Measurements from ENCODE around the gene INHA.

INHA gene

DNA sequence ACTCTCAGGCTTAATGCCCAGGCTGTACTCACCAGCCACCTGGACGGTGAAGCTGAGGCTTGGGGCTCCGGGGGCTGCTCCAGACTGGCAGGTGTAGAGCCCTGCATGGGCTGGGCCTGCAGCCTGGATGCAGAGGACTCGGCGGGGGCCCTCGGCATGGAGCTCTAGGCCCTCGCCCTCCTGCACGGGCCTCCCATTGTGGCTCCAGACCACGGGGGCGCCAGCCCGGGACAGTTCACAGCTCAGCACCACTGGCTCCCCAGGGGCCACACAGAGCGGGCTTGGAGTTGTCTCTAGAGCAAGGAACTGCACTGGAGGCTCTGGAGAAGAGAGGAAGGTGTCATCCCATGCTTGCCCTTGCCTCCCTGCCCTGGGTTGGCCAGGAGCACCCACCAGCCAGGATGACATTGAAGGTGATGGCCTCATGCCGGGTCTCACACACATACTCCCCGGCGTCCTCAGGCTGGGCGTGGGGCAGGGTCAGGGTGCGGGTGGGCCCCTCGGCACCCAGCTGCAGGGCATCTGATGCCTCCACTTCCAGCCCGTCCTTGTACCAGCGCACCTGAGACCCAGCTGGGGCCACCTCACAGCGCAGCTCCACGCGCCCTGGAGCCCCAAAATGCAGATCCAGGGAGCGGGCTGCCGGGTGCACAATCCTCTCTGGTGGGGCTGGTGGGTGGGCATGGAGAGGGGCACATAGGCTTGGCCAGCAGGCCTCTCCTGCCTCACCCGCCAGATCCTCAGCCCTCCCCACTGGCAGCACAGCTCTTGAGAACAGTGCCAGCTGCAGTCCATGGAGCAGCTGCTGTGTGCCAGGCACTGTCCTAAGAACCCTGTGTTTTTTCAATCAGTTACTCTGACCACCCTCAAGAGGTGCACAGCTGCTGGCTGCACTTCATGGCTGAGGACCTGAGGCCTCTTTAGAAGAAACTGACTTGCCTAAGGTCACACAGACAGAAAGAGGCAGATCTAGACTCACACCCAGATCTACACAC is 14.0 kb upstream of the INHA start:
- DNase-seq (ENCODE audit: low read depth in 2 of 2), result no peak

DNA sequence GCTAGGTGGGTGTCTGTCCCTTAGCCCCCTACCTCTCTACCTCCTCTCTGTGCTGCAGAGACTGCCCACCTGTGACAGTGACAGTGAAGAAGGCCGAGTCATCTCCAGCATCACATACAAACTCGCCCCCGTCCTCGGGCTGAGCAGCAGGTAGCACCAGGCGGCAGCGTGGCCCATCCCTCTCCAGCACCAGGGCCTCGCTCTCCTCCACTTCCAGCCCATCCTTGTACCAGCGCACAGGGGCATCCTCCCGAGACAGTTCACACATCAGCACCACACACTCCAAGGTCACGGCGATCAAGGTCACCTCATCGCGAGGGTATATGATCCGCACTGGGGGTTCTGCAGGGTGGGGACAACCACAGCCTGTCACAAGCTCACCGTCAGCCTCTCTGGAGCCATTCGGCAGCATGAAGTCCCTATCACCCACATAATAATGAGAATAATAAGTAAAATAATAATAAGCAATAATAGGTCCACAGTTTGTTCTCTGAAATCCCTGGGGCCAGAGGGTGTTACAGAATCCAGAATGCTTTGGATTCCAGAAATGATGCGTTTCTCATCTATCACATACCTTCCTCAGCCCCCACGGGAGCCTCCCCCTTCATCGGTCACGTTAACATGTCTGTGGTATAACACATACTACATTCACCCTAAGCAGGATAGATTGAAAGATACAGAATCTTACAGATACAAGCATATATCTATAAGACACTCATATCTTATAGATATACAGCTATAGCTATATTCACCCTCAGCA is 12.8 kb upstream of the INHA start:
- DNase-seq (ENCODE audit: low read depth in 2 of 2), result no peak

DNA sequence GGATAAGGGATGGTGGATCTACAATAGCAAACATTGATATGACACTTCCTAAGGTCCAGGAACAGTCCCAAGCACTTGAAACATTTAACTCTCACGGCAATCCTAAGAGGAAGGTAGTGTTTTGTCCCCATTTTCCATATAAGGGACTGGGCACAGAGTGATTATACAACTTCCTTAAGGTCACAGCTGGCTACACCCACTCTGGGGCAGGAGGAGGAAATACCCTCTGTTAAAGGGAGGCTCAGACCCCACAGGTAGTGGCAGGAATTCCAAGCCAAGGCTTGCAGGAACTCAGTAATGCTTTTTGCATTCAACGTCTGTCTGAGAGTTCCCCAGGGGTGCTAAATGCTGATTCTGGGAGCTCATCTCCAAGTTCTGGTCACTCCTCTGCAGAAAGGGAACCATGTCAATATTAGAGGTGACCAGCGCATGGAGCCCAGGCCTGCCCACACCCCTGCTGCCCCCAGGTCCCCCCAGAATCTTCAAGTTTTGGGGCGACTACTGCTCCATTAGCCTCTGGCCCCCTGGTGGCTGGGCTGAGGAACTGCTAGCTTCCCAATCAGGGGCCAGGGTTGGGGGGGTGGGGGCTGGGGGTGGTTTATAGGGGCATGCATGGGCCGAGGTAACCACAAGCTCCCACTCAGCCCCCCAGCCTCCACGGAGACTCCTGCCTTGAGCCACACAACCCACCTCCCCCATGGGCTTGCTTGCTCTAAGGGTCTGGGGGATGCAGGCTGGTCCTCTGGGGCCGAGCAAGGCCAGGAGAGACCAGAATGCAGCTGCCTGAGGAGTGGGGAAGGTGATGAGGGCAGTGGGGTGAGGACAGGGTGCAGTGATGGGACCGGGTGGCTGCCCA is 11.8 kb upstream of the INHA start:
- no peak for DNase-seq (ENCODE audit: low read depth in 2 of 2)

DNA sequence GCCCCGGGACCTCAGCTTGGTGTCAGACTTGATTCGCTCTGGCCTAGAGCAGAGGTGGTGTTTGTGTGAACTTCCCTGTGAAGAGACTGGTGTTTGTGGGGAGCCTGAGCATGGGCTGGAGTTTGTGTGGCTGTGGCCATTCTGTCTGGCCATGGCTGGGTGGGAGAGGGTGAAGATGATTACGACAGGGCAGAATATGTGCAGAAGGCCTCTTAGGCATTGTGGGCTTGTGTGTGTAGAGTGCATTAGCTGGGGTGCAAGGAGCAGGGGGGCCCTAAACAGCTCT is 11.3 kb upstream of the INHA start:
- DNase-seq (ENCODE audit: low read depth in 2 of 2), result no peak

DNA sequence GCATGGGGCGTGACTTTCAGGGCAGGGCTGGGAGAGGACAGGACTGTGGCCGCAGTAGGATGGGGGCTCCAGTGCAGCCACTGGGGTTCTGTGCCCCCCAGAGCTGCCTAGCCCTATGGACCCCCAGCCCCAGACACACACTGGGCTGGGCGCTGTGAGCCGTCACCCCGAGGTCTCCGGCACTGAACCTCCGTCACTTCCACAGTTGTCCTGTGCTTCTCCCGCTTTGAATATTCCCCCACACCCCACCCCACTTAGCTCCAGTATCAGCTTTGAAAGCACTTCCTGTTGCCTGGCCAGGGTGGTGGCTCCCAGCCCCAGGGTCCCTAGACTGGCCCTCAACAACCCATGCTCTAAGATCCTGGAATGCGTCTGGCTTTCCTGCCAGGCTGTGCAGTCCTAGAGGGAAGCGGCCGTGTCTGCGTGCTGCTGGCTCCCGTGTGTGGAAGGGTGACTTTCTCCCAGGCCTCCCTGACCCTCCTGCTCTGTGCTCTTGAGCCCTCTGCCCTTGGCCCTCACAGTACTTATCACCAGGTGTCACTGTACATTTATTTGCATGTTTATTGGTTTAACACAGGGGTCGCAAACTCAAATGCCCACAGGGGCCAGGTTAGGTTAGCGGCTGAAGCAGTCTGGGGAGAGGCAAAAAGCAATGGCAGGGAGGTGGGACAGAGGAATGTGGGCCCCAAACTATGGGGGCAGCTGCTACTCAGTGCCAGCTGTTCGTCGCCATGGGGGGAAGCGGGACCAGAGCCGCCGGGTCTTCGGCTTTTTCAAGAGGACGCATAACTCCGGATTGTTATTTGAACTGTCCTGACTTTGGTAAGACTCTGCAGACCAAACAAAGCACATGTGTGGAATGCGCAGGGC is 10.7 kb upstream of the INHA start:
- no peak for DNase-seq (ENCODE audit: low read depth in 2 of 2)

DNA sequence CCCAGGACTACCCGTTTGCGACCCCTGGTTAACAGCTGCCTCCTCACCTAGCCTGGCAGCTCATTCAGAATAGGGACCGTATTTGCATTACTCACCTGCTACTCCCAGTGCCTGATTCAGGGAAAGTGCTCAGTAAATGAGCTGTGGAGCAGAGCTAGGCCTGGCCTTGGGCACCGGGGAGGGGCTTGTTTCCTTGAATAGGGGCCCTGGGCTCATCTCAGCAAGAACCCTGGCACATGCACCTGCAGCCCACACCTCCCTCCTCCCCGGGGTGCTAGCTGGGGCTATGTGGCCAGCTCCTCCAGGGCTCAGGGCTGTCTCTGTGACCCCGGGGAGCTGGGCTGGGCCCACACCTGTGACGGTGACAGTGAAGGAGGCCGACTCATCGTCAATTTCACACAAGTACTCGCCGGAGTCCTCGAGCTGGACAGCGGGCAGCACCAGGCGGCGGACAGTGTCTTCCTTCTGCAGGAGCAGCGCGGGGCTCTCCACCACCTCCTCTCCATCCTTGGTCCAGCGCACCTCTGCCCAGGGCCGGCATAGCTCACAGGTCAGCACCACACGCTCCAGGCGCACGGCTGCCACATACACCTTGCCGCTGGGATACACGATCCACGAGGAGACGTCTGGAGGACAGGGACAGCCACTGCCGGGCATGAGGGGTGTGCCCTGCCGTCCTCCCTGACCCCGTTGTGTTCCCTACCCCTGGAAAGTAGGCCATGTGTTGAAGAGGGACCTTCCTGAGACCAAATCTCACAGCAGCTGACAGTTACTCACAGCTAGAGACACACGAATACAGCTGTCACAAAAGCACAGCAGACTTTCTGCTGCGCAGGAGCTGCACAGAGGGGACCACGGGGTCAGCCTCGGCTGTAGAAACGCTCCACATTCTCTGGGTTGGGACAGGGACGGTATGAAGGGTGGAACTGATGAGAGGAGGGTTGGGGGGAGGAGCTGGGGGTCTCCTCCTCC is 9.8 kb upstream of the INHA start:
- DNase-seq (ENCODE audit: low read depth in 2 of 2), result no peak

DNA sequence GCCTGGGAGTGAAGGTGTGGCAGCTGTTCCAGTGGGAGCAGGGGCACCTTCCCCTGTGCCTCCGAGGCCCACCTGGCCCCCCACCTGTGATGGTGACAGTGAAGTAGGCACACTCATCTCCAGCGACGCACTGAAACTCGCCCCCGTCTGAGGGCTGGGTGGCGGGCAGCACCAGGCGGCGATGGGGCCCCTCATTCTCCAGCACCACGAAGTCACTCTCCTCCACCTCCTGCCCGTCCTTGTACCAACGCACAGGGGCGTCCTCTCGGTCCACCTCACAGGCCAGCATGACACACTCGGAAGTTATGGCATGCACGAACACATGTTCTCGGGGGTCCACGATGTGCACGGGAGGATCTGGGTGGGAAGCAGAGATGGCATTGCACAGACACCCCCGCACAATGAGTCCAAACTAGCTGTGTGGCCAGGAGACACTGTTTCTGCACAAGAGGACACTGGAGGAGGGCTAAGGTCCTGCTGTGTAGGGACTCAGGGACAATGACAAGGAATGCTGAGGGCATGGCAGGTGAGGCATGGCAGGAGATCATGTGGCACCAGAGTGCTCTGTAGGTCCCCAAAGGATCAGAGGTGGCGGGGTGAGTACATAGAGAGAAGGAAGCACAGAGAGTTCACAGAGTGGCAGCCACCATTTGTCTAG is 8.7 kb upstream of the INHA start:
- DNase-seq (ENCODE audit: low read depth in 2 of 2), result no peak

DNA sequence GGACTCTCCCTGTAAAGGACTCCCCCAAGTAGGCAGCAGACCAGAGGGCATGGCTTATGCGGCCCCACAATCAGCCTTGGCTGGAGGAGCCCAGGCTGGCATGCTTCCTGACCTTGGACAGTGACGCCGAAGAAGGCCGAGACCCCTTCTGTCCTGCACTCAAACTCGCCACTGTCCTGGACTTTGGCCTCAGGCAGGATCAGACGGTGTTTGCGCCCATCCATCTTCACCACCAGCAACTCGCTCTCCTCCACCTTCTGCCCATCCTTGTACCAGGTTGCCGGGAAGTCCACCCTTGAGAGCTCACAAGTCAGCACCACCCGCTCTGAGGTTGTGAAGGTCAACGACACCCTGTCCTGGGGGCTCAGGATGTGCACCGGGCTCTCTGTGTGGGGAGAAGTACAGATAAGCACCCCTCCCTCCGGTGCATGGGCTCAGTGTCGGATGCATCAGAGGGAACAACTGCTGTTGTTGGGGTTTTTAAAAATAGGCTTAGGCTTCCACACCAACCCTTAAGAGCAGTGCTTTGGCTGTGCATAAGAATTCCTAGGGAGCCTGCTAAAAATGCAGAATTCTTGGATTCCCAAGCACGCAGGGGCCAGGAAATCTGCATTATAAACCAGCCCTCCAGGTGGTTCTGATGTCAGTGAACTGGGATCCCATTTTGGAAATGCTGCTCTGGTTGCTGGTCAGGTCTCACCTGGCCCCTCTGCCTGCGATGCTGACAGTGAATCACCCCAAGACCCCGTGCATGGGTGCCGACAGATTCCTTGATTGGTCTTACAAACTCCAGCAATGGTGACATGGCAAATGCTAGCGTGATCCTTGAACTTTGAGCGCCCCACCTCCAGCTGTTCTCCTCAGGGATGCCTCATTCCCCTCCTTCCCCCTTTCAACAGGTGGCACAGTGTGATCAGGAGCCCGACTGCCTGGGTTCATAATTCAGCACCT is 6.7 kb upstream of the INHA start:
- DNase-seq (ENCODE audit: low read depth in 2 of 2), result no peak

DNA sequence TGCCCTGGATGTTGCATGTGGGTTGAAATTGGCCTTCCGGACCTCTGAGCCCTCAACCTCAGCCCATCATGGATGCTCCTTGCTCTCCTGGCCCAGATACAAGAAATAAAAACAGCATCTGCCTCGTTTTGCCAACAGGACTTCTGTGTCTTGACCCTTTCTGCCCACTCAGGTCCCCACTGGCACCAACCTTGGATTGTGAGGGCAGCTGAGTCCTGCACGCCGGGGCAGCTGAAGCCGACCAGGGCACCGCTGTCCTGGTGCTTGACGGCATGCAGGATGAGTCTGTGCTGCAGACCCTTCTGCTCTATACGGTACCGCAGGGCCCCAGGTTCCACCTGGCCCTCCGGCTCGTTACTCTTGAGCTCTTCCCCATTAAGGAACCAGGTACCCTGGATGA is 5.5 kb upstream of the INHA start:
- no peak for DNase-seq (ENCODE audit: low read depth in 2 of 2)

DNA sequence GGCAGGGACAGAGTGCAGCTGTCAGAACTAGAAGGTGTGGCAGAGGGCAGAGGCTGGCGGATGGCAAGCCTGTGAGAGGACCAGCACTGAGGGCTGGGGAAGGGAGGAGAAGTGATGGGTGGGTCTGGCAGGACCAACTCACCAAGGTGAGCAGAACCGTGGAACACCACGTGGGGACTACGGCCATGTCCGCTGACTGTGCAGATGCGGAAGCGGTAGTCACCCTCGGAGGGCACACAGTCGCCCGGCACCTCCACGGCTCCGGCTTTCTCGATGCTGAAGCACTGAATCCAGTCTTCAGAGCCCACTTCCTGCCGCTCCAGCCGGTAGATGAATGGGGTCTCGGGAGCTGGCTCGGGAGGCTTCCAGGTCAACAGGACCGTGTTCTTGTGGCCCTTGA is 5.0 kb upstream of the INHA start:
- no peak for DNase-seq (ENCODE audit: low read depth in 2 of 2)

DNA sequence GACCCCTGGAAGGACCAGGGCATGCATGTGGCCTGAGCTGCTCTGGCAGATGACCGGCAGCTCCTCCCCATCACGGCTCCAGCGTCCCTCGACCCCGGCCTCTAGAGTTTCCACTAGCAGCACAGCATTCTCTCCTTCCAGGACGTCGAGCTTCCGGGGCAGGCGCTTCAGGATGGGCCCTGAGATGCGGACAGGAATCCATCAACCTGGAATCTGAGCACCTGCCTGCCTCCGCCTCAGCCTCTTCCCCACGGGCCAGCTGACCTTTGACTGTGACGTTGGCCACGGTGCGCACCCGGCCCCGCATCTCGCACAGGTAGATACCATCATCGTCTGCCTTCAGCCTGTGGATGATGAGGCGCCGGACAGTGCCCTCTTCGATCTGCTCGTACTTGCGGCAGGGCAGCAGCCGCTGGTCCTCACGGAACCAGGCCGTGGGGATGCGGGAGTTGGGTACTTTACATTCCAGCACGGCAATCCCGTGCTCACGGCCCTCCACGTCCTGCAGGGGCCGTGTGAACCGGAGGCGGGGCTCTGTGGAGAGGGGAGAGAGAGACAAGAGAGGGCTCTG is 4.2 kb upstream of the INHA start:
- no peak for DNase-seq (ENCODE audit: low read depth in 2 of 2)

DNA sequence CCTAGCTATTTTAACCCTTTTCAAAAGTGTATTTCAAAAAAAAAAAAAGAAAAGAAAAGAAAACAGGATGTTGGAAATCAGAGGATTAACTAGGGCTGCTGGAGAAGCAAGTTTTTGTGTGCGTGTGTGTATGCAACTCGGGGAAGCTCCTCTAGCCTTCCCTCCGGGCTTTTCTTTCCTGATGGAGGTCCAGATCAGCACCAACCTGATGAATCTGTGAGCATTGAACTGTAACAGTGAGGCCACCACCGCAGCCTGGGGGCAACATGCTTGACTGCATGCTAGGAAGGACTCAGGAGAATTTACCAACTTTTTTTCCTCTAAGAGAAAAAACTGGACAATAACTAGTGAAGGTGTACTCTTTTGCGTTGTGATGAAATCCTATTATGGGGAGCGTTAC is 3.1 kb upstream of the INHA start:
- no peak for DNase-seq (ENCODE audit: low read depth in 2 of 2)

DNA sequence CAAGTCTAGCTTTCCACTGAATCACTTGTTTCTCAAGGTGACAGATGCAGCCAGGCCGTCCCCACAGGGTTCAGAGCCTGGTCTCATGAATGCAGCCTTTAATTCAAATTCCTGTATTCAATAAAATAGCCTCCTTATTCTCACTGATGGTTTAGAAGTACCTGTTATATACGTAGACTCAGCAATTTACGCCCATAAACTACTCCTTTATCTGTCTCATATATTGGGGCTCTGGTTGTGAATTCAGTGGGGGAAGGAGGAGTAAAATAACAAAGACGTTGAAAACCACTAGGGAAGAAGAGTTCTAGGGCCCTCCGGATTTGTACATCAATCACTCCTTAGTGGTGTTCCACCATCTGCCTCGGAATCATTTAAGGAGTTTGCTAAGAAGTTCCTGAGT is 2.5 kb upstream of the INHA start:
- no peak for DNase-seq (ENCODE audit: low read depth in 2 of 2)

DNA sequence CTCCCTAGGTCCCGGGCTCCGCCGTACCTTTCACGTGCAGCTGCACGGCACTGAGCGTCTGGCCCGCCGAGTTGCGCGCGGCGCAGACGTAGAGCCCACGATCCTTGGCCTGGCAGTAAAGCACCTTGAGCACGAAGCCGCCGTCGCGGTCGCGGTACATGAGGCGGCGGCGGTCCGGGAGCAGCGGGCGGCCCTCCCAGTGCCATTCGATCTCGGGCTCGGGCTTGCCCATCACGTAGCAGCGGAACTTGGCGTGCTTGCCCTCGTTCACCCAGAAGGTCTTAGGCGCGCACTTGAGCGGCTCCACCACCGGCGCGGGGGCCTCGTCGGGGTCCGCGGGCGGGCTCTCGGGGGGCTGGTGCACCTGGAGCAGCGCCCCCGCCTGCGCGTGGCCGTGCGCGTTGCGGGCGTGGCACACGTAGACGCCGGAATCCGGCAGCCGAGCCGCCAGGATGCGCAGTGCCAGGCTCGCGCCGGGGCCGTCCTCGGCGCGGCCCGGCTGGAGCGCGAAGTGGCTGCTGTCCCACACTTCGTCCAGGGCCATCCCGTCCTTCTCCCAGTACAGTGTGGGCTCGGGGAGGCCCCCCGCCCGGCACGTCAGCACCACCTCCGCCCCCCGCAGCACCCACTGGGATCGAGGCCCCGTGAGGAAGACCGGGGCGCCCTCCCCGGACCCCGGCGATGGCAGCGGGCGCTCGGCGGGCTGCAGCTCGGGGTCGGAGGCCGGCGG is 1.8 kb upstream of the INHA start:
- DNase-seq (ENCODE audit: low read depth in 2 of 2), result no peak

DNA sequence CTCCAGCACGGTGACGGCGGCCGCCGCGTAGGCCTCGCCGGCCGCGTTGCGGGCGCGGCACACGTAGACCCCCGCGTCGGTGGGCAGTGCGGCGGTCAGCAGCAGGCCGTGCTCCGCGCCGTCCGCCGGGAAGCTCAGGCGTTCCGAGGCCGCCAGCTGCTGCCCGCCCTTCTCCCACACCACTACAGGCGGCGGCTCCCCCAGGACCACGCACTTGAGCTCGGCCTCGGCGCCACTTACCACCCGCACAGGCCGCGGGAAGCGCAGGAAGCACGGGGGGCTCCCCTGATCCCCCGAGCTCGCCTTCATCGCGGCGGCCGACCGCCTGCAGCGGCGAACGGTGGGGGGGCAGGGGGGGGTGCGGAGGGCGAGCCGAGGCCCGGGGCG is 1.2 kb upstream of the INHA start:
- no peak for DNase-seq (ENCODE audit: low read depth in 2 of 2)

DNA sequence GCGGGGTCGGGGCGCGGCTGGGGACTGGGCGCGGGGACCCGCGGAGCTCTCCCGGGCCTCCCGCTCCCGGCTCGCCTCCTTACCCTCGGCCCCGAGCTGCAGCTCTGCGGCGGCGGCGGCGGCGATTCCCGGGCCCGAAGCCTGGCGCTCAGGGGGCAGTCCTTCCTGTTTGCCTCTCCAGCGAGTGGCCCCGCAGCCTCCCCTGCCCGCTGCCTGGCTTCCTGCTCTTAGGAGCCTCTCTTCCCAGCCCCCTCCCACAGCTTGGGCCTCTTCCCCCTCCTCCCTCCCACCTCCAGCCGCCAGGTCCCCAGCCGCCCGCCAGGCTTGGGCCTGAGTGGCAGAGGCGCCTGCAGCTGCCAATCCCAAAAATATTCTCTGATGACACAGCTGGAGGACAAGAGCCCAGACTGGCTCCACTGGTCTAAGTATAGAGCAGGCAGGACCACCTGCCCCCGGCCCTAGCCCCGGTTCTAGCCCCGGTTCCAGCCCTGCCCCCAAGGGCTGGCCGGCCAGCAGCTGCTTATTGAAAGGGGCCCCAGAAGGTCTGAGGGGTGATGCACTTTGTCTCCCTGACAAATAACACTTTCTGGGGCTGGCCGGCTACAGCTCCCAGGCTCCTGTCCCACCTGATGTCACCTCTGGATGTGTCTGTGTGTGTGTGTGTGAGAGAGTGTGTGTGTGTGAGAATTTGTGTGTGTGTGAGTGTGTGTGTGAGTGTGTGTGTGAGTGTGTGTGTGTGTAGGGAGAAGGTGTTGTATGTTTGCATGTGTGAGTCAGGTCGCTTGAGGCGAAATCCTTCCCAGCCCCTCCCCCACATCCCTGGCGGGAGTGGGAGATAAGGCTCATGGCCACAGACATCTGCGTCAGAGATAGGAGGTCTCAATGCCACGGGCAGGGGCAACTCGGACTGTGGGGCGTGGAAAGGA is 536 bp upstream of the INHA start, which contains the start of gene OBSL1:
TSS of gene OBSL1 (minus strand) at position 229 of the 926 bp plus-strand sequence. CDS start 307 bp downstream, outside the sequence.
- DNase-seq (ENCODE audit: low read depth in 2 of 2), result no peak

Data from stimulated activated CD8-positive, alpha-beta memory T cell treated with anti-CD3 and anti-CD28 coated beads, Interleukin-7, amount 100 ng/mL, for 4 hours (primary cell).